Measurements from ENCODE around the gene RWDD1.
A peak's percentile ranks its signal among the peaks of the same experiment; 100 is the strongest.

The RWDD1 gene, protein sequence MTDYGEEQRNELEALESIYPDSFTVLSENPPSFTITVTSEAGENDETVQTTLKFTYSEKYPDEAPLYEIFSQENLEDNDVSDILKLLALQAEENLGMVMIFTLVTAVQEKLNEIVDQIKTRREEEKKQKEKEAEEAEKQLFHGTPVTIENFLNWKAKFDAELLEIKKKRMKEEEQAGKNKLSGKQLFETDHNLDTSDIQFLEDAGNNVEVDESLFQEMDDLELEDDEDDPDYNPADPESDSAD

DNA sequence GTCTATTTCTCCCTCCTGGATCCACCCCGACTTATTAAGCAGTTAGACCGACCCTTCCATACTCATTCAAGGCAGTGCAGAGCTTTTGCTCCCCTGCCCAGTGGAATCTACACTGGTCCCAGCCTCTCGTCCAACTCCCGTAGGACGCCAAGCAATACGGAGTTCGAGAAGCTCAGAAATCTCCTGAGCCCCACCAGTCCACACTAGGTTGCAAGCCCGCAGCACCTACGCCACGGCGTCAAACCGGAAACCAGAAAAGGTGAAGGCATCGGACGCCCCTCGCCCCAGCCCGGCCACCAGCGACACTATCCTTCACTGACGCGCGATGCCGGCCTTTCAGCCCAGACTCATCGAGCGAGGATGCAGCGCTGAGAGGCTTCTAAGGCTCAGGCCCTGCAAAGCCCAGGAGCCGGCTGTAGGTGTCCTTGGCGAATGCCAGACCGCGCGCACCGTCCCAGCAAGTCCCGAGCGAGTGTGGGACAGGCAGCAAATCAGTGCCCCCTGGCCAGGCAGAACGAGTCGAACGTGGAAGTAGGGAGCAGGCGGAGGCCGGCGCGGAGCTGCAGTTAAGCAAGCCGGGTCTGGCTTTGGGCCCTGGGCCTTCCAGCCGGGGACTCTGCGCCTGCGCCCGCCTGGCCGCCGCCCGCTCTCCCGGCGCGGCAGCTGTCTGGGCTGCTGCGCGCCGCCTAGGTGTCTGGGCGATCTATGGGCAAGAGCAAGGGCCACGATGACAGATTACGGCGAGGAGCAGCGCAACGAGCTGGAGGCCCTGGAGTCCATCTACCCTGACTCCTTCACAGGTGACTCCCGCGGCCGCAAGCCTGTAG is at the start of gene RWDD1:
RWDD1 (plus strand) TSS at position 649 of the 827 bp plus-strand sequence; CDS start at position 728, 79 bp downstream.
- peak; percentile 100 for DNase-seq (ENCODE audit: low read depth)
- H3K4me3 ChIP-seq (ENCODE audit: low read depth, low read length) = peak within 1 kb of the TSS; percentile 82

DNA sequence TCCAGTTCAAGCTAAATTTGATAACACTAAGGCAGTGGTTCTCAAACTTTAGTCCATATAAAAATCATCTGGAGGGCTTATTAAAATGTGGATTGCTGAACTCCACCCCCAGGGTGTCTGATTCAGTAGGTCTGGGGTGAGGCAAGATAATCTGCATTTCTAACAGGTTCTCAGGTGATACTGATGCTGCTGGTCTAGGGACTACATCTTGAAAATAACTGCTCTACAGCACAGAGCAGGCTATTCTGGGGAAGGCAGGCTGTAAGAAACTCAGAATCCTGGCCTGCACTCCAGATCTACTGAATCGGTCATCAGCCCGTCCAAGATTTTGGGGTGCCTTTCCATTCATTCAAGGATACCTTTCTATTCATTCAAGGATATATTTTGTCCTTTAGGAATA is 48.4 kb upstream of the RWDD1 start:
- no peak for DNase-seq (ENCODE audit: low read depth)
- H3K4me3 ChIP-seq (ENCODE audit: low read depth, low read length) = no peak overlapping the region

DNA sequence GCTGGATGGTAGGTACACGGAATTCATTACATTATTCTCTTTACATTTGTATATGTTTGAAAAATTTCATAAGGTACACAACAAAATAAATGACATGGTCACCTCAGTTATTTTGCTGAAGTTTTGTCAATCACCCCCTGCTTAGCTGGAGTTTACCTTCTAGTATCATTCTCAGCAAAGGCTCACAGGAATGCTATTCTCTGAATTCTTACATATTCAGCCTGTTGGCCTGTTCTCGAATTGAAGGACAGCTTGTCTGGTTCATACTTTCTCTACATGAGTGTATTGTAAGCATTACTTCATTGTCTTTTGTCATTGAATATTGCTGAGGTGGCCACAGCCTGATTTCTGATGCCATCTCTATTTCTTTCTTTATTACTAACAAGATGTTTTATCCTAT is 47.1 kb upstream of the RWDD1 start:
- DNase-seq (ENCODE audit: low read depth) = no peak
- no peak overlapping the region for H3K4me3 ChIP-seq (ENCODE audit: low read depth, low read length)

DNA sequence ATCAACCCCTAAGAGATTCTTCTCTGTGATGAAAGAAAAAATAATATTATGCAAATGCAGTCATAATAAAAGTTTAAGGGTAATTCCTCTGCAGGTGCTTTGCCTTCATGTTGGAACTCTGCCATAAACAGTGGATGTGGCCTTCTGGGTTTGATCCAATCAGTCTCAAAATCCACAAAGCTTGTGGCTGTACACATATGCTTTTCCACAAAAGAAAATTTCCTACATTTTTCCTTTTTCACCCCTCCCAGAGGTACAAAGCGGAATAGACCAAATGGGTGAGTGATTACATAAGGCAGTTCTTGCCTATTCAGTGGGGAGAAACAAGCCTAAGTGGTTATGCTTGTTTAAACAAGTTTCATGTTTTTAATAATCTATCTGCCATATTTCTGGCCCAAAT is 43.2 kb upstream of the RWDD1 start:
- DNase-seq (ENCODE audit: low read depth) = no peak

DNA sequence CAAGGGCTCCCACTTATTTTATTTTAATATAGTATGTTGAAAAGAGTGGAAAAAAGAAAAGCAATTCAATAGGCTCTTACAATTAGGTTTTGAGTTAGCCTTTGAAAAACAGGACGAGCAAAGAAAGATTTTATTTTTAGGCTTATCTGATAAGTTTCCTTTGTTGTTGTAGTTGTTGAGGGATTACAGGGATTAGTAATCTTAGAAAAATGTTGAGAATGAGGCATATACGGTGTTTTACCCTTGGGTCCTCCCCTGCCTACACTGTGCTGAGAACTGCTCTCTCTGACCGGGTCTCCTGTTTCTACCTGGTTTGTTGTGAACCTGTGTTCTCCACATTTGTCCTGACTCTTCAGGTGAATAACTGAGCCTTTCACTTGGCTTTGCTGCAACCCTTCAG is 42.5 kb upstream of the RWDD1 start:
- no peak for DNase-seq (ENCODE audit: low read depth)
- no peak overlapping the region for H3K4me3 ChIP-seq (ENCODE audit: low read depth, low read length)

More for the DNA sequence above, 43.2 kb upstream of the RWDD1 start:
- H3K4me3 ChIP-seq (ENCODE audit: low read depth, low read length) = no peak overlapping the region

DNA sequence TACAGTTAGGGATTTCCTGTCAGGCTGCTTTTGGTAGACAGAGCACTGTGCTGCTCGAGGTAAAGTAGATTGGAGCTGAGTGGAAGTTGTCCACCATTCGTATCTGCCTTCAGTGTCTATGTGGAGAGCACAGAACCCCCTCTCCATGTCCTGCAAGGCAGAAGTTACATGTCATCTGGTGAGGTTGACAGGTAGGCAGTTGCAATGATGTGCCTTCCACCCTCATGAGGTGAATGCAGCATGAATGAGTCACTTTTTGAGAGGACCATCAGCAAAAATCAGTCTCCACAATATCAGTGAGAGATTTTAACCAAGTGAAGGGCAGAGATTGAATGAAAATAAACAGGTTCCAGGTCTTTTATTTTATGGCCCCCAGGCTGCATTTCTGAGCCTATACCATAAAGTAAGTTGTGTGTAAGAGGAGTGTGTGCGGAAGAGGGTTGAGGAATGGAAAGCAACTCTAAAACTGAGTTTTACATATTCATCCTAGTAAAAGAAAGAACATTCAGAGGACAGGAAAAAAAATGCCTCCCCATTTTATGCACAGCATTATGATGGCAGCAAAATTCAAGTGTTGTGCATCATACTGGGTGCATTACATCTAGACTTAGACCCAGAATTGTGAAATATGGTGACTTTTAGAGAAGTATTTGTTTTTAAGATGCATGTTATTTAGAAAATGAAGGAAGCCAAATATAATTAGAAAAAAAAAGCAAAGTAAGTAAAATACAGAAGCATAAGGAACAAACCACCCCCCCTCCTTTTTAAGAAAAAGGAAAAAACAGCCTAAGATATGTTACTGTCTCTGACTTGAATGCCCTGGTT is 41.6 kb upstream of the RWDD1 start:
- no peak for DNase-seq (ENCODE audit: low read depth)
- H3K4me3 ChIP-seq (ENCODE audit: low read depth, low read length) = no peak overlapping the region

DNA sequence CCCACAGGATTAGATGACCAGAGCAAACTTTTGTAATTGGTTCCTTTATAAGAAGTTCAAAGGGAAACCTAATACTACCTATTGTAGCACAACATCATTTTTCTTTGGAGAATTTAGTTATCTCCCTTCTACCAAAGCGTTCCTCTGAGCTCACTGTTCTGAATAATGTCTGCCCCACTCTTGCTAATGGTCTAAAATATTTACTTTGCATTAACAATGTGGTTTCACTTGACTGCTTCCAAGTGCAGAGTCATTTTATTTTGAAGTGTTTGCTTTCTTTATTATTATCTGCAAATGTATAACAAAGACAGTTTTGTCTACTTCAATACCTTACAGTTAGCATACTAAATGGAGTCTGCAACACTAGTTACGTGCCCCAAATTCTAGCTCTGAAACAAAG is 40.9 kb upstream of the RWDD1 start:
- DNase-seq (ENCODE audit: low read depth) = no peak
- no peak overlapping the region for H3K4me3 ChIP-seq (ENCODE audit: low read depth, low read length)

DNA sequence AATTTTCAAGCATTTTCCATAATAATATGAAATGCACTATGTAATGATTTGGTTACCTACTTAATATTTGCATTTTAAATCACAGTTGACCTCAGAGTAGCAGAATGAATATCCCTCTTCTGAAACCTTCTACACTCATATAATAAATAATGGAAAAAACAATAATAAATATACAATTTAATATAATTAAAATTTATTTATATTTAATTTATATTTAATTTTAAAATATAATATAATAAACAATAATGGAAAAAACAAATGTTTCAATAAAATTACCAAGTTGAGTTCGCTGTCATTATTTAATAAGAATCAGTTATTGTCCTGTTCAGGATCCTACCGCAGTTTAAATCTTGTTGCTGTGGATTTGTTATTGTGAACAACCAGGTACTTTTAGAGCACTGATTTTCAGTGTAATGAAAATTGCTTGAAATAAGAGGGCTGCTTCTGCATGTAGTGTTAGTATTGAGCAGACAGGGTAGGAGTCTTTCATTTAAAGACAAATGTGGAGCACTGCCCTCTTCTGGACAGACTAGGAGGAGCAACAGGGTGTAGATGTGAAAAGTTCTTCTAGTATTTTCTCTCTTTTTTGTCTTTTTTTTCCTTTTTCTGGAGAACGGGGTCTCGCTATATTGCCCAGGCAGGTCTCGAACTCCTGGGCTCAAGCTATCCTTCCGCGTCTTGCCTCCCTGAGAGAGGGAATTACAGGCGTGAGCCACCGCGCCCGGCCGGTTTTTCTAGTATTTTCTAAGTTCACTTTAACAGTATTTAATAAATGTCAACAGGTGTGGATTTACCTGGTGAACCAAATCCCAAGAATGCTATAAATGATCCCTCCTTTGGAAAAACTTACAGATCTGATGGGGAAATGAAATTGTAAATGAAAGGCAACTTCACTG is 39.4 kb upstream of the RWDD1 start:
- DNase-seq (ENCODE audit: low read depth) = no peak
- no peak overlapping the region for H3K4me3 ChIP-seq (ENCODE audit: low read depth, low read length)

DNA sequence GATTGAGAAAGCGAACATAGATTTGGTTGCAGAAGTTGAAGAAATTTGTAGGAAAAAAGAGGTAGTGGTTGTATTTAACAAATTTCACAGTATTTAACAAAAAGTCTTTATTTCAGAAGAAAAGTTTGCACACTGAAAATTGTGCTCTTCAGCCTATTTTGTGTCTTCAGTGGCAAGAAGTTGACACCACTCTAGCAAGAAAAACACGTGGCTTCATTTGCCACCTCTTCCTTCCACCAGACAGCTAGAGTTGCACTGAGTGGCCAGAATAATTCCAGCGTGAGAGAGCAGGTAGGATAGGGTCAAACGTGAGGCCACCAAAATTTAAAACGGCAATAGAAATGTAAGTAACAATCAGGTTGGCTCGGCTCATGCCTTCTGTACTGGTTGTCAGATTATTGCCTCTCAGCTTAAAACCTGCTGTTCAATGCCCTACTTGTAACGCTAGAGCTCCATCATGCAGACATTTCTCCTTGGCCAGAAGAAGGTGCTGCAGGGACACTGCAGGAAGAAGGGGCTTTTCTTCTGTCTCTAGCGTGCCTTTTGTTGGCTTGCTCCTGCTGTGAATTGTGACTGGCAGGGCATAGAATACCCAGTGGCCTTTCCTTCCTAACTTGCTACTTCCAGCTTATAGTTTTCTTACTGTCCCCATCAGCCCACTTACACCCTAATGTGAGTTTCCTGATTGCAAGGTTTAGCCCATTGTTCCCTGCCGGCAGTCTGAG is 37.9 kb upstream of the RWDD1 start:
- H3K4me3 ChIP-seq (ENCODE audit: low read depth, low read length) = no peak overlapping the region
- no peak for DNase-seq (ENCODE audit: low read depth)

DNA sequence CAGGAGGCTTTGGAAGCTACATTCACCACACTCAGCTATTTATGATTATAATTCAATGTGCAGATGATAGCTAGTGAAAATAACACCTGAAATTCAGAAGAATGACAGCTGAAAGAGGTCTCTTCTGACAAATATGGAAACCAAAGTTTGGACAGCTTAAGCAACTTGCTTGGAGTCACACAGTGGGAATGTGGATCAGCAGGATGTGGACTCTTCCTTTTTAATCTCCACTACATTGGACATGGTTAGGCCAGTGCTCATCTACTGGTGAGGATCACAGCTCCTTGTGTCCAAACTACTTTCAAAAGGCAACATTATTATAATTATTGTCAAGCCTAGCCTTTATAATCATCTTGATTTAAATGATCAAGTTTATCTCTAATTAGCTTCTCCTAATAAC is 36.2 kb upstream of the RWDD1 start:
- H3K4me3 ChIP-seq (ENCODE audit: low read depth, low read length) = no peak overlapping the region
- no peak for DNase-seq (ENCODE audit: low read depth)

DNA sequence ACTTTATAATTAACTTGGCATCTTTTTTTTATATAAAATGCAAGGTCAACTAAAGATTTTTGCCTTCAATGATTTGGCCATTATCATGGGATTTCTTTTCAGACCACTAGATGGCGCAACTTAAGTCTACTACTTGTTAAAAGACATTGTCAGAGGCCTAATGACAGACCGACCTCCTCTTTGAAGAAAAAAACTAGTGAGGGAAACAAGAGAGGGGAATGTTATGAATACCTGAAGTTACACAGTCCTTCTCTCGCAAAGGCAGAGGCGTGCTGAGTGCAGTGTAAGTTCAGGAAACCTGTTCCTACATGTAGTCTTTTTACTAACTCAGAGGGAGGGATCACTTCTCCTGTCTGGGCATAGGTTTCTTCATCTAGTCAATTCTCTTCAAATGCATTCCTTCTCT is 35.1 kb upstream of the RWDD1 start:
- DNase-seq (ENCODE audit: low read depth) = no peak
- H3K4me3 ChIP-seq (ENCODE audit: low read depth, low read length) = no peak overlapping the region

DNA sequence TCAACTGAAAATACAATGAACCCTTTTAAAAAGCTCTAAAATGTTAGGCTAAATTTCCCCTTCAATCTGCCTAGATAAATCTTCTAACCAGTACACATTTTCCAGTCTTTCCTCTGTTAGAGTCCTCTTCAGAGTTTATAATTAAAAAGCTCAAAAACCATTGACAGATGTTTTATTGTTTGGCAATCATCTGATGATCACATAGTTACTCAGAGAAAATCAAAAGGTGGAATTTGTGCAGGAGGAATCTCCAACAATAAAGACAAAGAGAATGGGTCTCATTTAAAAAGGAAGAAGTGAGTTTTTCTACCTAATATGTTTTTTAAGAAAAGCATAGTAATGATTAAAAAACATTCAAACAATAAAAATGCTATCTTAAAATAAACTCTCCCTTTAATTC is 28.9 kb upstream of the RWDD1 start:
- no peak overlapping the region for H3K4me3 ChIP-seq (ENCODE audit: low read depth, low read length)
- DNase-seq (ENCODE audit: low read depth) = no peak

DNA sequence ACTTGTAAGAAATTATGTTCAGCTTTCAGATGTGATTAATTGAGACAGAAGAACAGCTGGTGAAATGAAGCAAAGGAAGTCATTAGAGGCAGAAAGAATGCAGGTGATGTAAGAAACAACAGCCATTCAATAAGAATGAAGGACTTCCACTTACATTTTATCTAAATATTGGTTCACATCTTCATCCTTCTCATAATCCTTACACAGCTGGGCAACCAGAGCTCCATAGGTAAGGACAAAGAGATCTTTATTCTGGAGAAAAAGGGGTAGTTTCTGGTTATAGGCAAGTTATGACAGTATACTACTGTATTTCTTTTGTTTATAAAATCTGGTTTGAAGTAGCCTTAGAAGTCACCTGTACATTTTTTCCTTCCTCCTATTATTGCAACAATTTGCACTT is 28.2 kb upstream of the RWDD1 start:
- H3K4me3 ChIP-seq (ENCODE audit: low read depth, low read length) = no peak overlapping the region
- no peak for DNase-seq (ENCODE audit: low read depth)

DNA sequence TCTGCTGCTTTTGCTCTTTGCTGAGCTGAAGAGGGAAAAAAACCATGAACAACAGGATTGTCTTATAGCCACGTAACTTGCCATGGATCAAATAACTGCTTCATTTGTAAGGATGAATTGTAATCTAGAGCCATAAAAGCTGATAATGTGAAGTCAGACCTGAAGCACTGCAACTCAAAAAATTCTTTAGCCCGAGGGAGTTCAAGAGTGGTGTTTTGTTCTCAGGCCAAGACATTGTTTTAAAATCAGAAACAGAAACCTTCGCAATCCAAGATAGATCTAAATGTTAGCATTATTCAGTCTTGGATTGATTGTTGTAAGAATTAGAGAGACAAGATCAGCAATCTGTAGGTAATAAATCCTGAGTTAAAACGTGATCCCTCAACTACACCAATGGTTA is 25.7 kb upstream of the RWDD1 start, which contains the start of gene TRAPPC3L:
TRAPPC3L (minus strand) TSS at position 34 of the 400 bp plus-strand sequence. CDS start 170 bp downstream, outside the sequence.
- no peak for DNase-seq (ENCODE audit: low read depth)
- H3K4me3 ChIP-seq (ENCODE audit: low read depth, low read length) = no peak within 1 kb of the TSS

DNA sequence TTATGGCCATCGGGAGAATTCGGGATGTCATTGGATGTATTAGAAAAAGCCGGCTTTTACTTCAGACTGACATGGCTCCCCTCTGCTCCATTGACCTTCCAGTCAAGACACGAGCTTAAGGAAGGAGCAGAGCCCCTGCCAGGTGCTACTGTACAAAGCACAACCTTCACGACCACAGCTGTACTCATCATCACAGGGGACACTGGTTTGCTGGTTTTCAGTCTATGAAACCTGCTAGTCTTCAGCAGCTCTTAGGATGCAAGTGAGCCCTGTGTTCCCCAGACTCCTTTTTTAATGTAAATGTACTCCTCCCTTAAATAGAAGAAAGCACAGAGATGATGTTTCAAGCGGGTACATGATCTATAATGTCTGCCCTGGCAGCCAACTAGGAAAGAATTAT is 23.9 kb upstream of the RWDD1 start:
- H3K4me3 ChIP-seq (ENCODE audit: low read depth, low read length) = no peak overlapping the region
- no peak for DNase-seq (ENCODE audit: low read depth)

DNA sequence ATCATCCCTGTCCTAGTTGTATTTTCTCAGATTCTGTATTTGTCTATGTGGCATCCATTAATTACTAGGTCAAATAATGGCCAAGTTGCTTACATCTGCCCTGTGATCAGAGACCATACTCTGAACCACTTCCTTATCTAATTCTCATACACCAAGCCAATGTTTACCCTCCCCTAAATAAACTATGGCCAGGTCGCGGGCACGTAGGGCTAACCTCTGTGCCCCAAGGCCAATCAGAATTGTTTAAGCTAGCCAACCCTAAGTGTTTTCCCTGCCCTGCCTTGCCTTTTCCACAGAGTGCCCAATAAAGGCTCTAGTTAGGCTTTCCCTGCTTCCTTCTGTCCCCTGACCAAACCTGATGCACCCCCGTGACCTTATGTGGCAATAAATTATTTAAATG is 20.5 kb upstream of the RWDD1 start:
- H3K4me3 ChIP-seq (ENCODE audit: low read depth, low read length) = no peak overlapping the region
- no peak for DNase-seq (ENCODE audit: low read depth)

DNA sequence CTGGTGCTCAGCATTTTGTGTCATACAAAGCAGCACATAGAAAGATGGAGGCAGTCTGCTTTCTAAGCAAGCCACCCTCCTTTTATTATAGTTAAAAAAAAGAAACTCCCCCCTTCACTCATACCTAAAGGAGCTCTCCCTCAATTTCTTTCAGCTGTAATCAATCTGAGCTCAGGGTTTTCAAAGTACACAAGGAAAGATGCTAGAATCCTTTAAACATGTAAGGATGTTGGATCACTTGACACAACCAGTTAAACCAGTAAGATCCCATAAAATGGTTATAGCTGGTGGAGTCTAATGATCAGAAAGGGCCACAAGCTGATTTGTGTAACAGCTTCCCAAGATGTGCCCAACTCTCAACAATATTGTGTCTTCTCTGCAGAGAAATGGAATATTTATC is 17.9 kb upstream of the RWDD1 start, which contains the start of gene CALHM4:
CALHM4 (plus strand) TSS at position 301 of the 400 bp plus-strand sequence; CDS start at position 344, 43 bp downstream.
- DNase-seq (ENCODE audit: low read depth) = no peak
- H3K4me3 ChIP-seq (ENCODE audit: low read depth, low read length) = no peak within 1 kb of the TSS

DNA sequence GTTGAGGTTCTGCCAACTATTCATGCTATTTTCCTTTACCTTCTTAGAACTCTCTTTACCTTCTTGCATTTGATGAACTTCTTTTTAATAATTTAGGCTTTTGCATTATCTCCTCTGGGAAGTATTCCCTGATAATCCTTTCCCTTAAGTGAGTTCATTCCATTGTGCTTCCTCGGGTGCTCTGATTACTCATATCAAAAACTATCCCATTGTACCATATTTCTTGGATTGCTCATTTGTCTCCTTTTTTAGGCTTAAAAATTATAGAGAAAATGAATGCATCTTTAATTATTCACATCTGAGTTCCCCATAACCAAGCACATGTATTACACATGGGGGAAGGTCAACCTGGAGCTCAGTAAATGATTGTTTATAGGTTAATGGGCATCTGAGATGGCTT is 15.2 kb upstream of the RWDD1 start:
- no peak overlapping the region for H3K4me3 ChIP-seq (ENCODE audit: low read depth, low read length)
- peak; percentile 43 for DNase-seq (ENCODE audit: low read depth)

All from skeletal muscle cell (primary cell).